Measurements from ENCODE around the gene BCL11B. TPM values are rescaled to one million over a fixed set of nuclear protein-coding genes. Genes with fewer than 3 reads are reported as not detected.

Gene BCL11B
- total and polyA plus RNA-seq, 2 experiments from 2014 or later = 0.28 to 3.2 TPM

- Histone ChIP-seq H3K27ac (no peak overlapping the region), H3K4me3 (no peak overlapping the region), H3K9me3 (ENCODE audit: low read depth) (no peaks in the 10 kb centered on the region), H3K9me2 (replicated peaks; ENCODE audit: insufficient read depth) (no peaks in the 10 kb centered on the region), H2AFZ (no peak overlapping the region), H4K20me1 (ENCODE audit: insufficient read depth, poor library complexity, severe bottlenecking) (no peaks in the 10 kb centered on the region), H3K4me2 (no peak overlapping the region), H3K4me1 (ENCODE audit: insufficient read depth) (no peaks in the 10 kb centered on the region), H3K36me3 (replicated peaks; ENCODE audit: insufficient read depth, low read depth) (no peaks in the 10 kb centered on the region), H3K79me2 (peaks cover 54% of the 10 kb centered on the region), H3K27me3 (peaks cover 11% of the 10 kb centered on the region)
- WGBS (ENCODE audit: low lambda C conversion rate, missing lambda C conversion rate) = 54% methylated on average over 11 of the region's 11 CpGs
- no peak for DNase-seq (ENCODE audit: low spot score)
- TF ChIP-seq CTCF (IDR thresholded peaks at IDR 0.05; ENCODE audit: poor library complexity) (no peak), EZH2phosphoT487 (IDR thresholded peaks at IDR 0.05; ENCODE audit: low read depth, severe bottlenecking, unreplicated experiment) (no peak), EZH2 (IDR thresholded peaks at IDR 0.05; ENCODE audit: borderline replicate concordance) (no peak)
These were observed 9.0 kb downstream of the BCL11B start for GRCh38 chr14:99262977-99263448.

- Histone ChIP-seq H3K36me3 (replicated peaks; ENCODE audit: insufficient read depth, low read depth) (no peaks in the 10 kb centered on the region), H2AFZ (no peak overlapping the region), H3K27me3 (peaks cover 11% of the 10 kb centered on the region), H4K20me1 (ENCODE audit: insufficient read depth, poor library complexity, severe bottlenecking) (no peaks in the 10 kb centered on the region), H3K9me2 (replicated peaks; ENCODE audit: insufficient read depth) (no peaks in the 10 kb centered on the region), H3K79me2 (peaks cover 53% of the 10 kb centered on the region), H3K27ac (no peak overlapping the region), H3K9me3 (ENCODE audit: low read depth) (no peaks in the 10 kb centered on the region), H3K4me1 (ENCODE audit: insufficient read depth) (no peaks in the 10 kb centered on the region), H3K4me3 (no peak overlapping the region), H3K4me2 (peak overlapping the region; percentile 24)
- TF ChIP-seq EZH2 (IDR thresholded peaks at IDR 0.05; ENCODE audit: borderline replicate concordance) (no peak), CTCF (IDR thresholded peaks at IDR 0.05; ENCODE audit: poor library complexity) (no peak), EZH2phosphoT487 (IDR thresholded peaks at IDR 0.05; ENCODE audit: low read depth, severe bottlenecking, unreplicated experiment) (no peak)
- WGBS (ENCODE audit: low lambda C conversion rate, missing lambda C conversion rate) = 50% methylated on average over 22 of the region's 25 CpGs
- DNase-seq (ENCODE audit: low spot score) = no peak
These were observed 9.8 kb downstream of the BCL11B start for GRCh38 chr14:99261912-99262787.

- Histone ChIP-seq H3K9me2 (replicated peaks; ENCODE audit: insufficient read depth) (no peaks in the 10 kb centered on the region), H3K9me3 (ENCODE audit: low read depth) (no peaks in the 10 kb centered on the region), H3K27ac (no peak overlapping the region), H3K4me3 (no peak overlapping the region), H4K20me1 (ENCODE audit: insufficient read depth, poor library complexity, severe bottlenecking) (no peaks in the 10 kb centered on the region), H3K36me3 (replicated peaks; ENCODE audit: insufficient read depth, low read depth) (no peaks in the 10 kb centered on the region), H3K79me2 (peaks cover 46% of the 10 kb centered on the region), H3K4me1 (ENCODE audit: insufficient read depth) (no peaks in the 10 kb centered on the region), H2AFZ (no peak overlapping the region), H3K4me2 (peak overlapping the region; percentile 37), H3K27me3 (peaks cover 7% of the 10 kb centered on the region)
- WGBS (ENCODE audit: low lambda C conversion rate, missing lambda C conversion rate) = 66% methylated on average over 20 of the region's 20 CpGs
- TF ChIP-seq CTCF (IDR thresholded peaks at IDR 0.05; ENCODE audit: poor library complexity) (no peak), EZH2phosphoT487 (IDR thresholded peaks at IDR 0.05; ENCODE audit: low read depth, severe bottlenecking, unreplicated experiment) (no peak), EZH2 (IDR thresholded peaks at IDR 0.05; ENCODE audit: borderline replicate concordance) (no peak)
- DNase-seq (ENCODE audit: low spot score) = no peak
These were observed 11.1 kb downstream of the BCL11B start for GRCh38 chr14:99260587-99261551.
